GM12892 (cell line): ENCODE data around the gene USP37.

Experiments used
- POLR2A ChIP-seq: IDR thresholded peaks from 2 replicates; pipeline ENCODE4 v1.6.1; 2011; ENCODE audit warnings: low read depth, low read length, control low read depth
- TAF1 ChIP-seq: IDR thresholded peaks from 2 replicates; pipeline ENCODE4 v1.6.1; 2011; ENCODE audit warnings: low read depth, mild to moderate bottlenecking, control low read depth, low read length, borderline replicate concordance

GRCh38 chr2:218402491-218402901, 165.7 kb downstream of the USP37 start:
- TF ChIP-seq POLR2A (no peak), TAF1 (no peak)
